Loucy (cell line): ENCODE measurements around the gene CCDC6.

ENCODE experiments used
- EZH2phosphoT487 ChIP-seq: fragments of 200-600 bp; IDR thresholded peaks from 2 replicates; pipeline ENCODE4 v1.6.1; 2018; ENCODE audit warnings: antibody characterized with exemption, mild to moderate bottlenecking, moderate library complexity, borderline replicate concordance
- TF ChIP-seq, protein P1 (sequence below): fragments of 200-600 bp; sonication (generic); conservative IDR thresholded peaks from 2 replicates; pipeline ENCODE4 v1.5.1; 2014; ENCODE audit warnings: mild to moderate bottlenecking, antibody characterized with exemption, low read length

DNA sequence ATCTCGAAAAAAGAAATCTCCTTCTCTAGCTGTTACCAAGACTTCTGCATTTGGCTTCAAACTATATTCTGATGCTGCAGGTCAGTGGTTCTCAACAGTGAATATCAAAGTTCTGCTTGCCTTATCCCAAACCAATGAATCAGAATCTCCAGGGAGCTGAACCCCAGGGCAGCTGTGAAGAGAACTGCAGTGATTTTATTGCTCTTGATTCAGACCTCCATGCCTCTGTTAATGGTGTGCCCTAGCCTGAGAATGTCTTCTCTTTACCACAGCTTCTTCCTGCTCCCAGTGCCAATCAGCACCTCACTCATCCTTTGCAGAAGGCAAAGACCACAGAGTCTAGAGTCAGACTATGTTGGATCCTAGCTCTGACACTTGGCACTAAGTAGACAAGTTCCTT is 106.9 kb downstream of the CCDC6 start:
- TF ChIP-seq, protein P1, sequence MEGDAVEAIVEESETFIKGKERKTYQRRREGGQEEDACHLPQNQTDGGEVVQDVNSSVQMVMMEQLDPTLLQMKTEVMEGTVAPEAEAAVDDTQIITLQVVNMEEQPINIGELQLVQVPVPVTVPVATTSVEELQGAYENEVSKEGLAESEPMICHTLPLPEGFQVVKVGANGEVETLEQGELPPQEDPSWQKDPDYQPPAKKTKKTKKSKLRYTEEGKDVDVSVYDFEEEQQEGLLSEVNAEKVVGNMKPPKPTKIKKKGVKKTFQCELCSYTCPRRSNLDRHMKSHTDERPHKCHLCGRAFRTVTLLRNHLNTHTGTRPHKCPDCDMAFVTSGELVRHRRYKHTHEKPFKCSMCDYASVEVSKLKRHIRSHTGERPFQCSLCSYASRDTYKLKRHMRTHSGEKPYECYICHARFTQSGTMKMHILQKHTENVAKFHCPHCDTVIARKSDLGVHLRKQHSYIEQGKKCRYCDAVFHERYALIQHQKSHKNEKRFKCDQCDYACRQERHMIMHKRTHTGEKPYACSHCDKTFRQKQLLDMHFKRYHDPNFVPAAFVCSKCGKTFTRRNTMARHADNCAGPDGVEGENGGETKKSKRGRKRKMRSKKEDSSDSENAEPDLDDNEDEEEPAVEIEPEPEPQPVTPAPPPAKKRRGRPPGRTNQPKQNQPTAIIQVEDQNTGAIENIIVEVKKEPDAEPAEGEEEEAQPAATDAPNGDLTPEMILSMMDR = no peak
- no peak for TF ChIP-seq EZH2phosphoT487
